ENCODE results near the gene USP47.

Gene USP47

DNA sequence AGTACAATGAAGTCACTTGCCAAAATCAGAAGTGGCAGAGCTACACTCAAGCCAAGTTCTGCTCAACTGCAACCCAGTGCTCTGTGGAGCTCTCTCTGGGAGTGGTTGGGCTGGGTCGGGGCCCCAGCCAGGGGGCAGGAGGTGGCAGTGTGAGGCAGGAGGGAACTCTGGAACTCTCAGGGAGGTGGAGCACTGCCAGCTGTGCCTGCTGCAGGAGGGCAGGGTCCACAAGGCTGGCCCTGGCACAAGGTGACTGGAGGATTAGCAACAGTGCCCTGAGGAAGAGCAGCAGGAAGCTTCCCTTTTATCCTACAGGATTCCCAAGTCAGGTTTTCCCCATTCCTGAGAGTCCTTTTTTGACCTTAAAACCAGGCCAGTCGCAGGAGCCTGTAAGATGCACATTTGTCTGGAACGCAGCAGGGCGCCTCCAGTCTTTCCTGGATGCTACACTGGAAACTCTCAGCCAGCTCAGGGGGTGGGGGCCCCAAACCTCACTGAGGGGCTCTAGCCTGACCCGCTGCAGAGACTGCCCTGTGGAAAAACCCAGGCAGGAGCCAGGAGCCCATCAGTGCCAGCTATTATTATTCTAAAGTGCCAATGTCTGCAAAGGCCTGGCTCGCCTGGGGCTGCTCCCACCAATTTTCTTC, 134.8 kb downstream of the USP47 start:
- DNase-seq (ENCODE audit: insufficient read length, low spot score) (no peak), FAIRE-seq (no peak)

DNA sequence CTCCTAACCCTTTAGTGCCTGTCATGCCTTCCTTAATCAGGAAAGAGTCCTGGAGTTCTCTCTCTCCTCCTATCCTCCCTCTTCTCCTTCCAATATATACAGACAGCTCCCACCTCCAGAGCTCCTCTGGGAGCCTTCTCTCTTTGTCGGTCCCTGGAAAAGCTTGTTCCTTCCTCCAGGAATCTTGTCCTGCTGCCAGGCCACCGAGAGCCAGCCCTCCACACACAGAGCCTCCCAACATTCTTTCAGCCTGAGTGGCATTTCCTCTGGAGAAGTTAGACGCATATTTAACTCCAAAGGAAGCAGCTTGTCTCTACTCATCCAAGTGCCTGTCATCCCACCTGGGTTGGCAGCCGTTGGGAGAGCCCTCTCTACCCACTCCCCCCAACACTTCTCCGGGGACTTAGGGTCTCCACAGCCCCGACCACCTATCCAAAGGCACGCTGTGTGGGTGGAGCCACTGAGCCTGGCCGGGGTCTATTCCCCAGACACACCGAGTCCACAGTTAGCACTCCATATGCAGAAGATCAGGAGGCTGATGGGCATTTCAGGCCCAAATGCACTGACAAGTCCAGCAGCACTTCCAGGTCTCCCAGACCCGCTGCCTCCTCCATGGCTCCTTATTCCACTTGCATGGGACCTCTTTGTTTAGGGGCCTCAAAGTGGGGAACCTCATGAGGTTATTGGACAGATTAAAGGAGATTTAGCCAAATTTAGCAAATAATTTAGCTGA, 135.6 kb downstream of the USP47 start:
- peak; percentile 86 for FAIRE-seq
- peak; percentile 89 for DNase-seq (ENCODE audit: insufficient read length, low spot score)

DNA sequence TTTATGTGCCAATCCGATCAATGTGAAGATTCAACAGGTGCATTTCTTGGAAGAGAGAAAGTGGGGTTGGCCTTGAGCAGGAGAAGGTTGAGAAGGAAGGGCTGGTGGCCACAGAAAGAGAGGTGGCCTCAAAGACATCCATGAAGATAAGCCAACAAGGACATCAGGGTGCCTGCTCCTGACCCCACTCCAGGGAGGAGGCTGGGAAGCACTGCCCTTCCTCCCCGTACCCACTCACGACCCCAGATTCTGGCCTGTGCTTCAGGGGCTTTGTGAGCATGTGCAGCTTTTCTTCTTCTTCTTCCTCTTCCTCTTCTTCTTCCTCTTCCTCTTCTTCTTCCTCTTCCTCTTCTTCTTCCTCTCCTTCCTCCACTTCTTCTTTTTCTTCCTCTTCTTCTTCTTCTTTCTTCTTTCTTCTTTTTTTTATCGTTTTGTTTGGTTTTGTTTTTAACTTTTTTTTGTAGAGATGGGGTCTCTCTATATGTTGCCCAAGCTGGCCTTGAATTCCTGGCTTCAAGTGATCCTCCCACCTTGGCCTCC, 136.4 kb downstream of the USP47 start:
- no peak for DNase-seq (ENCODE audit: insufficient read length, low spot score)
- FAIRE-seq, result no peak

DNA sequence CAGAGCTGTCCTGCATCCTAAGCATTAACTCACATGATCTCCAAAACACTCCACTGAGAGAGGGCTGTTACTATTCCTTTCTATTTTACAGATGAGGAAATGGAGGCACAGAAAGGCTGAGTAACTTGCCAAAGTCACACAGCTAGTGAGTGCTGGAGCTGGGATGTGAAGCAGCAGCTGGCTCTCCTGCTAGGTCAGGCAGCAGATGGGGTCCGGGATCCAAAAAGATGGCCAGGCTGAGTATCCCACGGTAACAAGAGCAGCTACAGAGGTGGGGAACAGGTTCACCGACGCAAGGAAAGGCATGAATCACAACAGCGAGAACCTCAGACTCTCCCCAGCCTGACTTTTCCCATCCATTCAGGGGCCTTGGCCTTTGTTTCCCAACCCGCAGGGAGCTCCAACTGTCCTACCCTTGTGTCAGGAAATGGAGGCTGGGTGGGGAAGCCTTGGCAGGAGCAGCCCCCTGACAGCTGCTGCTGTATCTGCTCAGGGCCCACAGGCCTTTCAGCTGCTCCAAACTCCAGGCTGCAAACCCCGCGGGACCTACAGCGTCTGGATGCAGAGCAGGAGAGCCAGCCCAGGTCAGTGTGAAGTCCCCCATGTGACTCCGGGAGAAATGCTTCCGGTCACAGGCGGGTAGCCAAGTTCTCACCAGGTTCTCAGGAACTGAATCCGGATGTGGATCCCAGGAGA, 137.2 kb downstream of the USP47 start:
- no peak for DNase-seq (ENCODE audit: insufficient read length, low spot score)

DNA sequence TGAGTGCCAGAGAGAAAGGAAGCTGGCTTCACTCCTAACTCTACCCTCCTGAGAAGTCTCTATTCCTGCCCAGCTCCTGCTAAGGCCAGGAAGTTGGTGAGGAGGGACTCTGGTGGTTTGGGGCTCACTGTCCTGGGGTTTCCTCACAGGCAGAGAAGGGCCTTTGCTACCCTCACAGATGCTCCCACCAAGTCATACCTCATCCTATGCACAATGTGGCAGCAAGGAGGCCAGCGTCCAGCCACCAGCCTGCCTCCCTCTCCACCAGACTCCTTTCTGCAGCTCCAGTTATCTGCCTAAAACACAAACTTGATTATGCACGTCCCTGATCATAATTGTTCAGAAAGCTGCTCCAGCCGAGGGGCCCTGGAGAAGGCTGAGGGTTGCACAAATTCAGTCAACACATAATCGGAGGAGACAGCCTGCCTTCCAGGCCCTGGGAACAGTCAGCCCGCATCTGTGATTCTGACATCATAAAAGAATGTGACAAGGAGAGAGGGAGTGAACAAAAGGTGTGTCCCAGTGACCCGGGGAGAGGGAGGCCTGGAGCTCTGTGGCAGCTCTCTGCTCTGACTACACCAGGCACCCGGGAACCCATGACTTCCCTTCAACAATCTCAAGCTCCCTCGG, 137.8 kb downstream of the USP47 start:
- no peak for DNase-seq (ENCODE audit: insufficient read length, low spot score)
- FAIRE-seq, result no peak

More for the DNA sequence above, 137.2 kb downstream of the USP47 start:
- FAIRE-seq, result no peak

DNA sequence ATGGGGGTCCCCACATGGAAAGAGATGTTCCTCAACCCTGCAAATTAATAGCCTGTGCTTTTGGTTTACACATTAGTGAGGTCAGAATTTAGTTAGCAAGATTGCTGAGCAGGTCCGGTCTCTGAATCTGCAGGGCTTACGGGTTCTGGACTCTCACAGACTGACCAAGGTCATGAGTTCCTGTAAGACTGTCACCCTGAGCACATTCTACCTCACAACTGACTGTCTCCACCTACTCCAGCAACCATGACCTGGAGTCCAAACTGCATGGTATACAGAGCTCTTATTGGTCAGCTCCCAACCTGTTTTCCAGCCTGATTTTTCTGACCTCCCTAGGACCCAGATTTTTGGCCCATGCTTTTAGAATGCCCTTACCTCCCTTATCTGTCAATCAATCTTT, 138.4 kb downstream of the USP47 start:
- no peak for FAIRE-seq

DNA sequence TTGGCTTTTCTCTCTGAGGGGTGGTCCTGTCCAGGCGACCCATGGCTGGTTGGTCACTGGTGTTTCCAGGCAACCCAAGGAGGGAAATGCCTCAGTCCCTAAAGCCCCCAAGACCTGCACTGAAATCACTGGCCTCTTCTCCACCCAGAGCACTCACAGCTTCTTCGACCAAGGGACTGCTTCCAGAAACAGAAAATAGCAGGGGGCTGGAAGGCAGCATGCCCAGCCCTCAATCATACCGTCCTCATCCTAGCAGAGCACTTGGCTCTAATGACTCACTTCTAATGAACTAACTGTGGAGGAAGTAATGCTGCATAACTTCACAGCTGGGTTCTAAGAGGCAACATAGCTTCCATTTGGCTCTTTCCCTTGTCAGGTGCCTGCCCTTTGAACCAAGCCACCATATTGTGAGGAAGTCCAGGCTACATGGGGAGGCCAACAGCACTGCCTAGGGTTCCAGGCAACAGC, 139.1 kb downstream of the USP47 start:
- DNase-seq (ENCODE audit: insufficient read length, low spot score), result no peak
- FAIRE-seq, result peak; percentile 20

More for the DNA sequence above, 138.4 kb downstream of the USP47 start:
- DNase-seq (ENCODE audit: insufficient read length, low spot score), result no peak

DNA sequence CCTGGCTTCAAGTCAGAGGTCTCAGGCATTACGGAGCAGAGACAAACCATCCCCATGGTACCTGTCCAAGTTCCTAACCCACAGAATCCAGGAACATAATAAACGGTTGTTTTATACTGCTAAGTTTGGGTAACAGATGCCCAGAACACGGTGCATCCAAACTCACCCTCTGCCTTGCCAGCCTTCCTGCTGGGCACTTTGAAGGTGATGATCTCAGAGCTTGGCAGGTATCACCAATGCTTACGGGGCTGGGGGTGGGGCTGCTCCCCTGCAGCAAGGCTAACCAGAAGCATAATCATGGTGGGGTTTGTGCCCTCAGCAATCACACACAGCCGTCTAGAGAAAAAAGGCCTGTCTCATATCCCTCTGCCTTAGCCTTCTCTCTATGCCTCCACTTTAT, 139.6 kb downstream of the USP47 start:
- no peak for DNase-seq (ENCODE audit: insufficient read length, low spot score)
- no peak for FAIRE-seq

DNA sequence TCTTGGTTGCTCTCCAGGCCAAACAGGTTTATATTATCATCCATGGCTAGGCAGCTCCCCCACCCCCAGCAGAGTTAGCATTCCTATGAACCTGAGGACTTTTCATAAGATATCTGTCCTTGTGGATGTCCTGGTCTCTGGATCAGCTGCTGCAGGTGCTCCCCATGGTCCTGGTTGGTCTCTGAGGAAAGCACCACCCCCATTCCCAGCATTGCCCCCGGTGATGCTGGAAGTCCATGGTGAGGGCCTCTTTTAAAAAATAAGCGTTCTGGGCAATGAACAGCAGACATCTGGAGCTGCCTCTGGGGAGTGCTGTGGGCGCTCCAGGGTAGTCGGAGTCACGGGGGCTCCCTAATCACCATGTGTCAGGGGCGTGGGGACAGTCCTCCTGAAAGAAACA, 140.1 kb downstream of the USP47 start:
- no peak for FAIRE-seq
- no peak for DNase-seq (ENCODE audit: insufficient read length, low spot score)

DNA sequence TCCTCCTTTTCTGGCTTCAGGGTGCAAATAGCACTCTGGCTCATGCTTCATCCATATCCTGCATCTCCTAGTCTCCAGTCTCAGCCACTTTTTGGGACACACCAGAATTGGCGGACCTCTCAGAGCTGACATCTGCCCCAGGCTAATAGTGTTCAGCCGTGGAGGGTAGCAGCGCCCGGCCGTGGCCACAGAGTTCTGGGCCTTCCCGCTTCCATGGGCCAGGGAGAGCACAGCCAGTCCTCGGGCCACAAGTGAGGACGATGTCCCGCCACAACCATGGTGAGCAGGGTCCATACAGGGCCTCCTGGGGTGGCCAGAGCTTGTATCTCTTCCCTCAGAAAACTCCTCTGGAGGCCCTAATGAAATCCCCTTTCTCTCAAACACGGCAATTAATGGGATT, 140.7 kb downstream of the USP47 start:
- DNase-seq (ENCODE audit: insufficient read length, low spot score), result no peak
- FAIRE-seq, result no peak

DNA sequence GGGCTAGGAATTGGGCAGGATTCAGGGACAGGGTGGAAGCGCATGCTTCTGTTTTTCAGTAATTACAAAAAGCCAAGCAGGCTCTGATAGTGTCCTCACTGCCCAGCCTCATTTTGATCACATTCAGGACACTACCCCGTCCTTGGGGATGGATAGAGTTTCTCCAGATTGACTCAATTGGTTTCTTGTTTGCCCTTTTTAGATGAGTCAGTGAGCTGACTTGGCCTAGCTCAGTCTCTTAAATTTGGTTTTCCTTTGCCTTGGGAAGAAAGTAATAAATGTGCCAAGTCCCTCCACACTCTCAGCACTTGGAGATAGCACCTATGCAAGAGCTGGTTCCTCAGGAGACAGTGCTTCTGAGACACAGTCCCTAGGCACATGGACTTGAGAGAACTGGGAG, 141.2 kb downstream of the USP47 start:
- FAIRE-seq (no peak), DNase-seq (ENCODE audit: insufficient read length, low spot score) (no peak)

DNA sequence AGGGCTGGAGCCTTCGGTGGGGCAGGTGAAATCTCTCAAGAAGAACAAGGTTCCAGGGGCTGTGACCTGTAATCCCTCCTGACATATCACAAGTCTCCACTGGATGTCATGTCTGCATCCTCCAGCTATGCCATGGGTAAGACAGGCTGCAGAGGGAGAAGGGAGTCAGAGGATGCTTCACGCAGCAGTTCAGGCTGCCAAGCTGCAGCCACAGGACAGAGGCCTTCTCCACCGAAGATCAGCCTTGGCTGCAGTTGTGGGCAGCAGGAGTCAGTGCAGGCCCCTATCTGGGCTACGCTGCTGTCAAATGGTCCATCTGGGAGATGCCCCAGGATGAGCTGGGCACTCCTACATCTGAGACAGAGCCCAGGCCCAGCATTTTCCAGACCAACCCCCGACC, 141.7 kb downstream of the USP47 start:
- no peak for DNase-seq (ENCODE audit: insufficient read length, low spot score)
- no peak for FAIRE-seq

DNA sequence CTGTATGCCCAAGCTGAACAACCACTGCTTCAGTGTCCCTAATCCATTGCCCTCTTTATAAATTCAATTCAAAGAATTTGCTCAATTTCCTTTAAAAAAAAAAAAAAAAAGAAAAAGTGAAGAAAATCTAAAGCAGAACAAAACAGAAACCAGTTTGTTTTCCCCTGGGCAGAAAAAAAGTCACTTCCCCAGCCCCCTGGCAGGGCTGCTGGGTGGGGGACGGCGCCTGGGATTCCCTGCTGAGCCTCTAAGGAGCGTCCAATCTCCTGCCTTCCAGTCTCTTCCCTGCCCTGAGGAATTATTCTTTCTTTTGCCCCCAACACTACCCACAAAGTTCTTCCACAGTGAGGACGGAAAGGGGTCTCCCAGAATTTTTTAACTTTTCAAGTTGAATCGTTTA, 142.8 kb downstream of the USP47 start:
- no peak for DNase-seq (ENCODE audit: insufficient read length, low spot score)
- FAIRE-seq, result no peak

DNA sequence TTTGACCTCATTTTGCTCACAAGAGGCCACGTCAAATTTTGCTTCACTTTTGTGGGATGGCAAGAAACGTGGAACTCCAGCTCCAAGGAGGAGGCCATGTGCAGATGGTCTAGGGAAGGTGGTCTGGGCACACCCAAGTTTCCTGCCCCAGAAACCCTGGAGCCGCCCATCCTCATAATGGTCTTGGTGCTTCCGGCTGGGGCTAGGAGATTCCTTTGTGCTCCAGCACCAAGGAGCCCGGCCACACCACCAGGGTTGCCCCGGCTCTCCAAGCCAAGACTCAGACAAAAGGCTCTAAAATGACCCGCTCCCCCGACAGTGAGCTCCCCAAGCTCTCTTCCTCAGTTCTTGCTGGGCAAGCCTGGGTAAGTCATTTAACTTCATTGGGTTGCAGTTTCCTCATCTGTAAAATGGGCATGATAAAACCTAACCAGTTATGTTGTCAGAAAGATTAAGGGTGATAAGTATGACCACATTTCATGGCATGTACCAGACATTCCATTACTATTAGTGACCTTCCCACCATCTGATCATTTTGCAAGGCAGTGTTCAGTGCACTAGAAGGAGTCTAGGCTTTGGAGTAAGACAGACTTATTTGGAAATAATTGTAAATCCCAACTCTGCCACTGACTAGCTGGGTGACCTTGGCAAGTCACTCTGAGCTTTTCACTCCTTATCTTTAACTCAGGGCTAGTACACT, 143.4 kb downstream of the USP47 start:
- FAIRE-seq (no peak), DNase-seq (ENCODE audit: insufficient read length, low spot score) (no peak)

DNA sequence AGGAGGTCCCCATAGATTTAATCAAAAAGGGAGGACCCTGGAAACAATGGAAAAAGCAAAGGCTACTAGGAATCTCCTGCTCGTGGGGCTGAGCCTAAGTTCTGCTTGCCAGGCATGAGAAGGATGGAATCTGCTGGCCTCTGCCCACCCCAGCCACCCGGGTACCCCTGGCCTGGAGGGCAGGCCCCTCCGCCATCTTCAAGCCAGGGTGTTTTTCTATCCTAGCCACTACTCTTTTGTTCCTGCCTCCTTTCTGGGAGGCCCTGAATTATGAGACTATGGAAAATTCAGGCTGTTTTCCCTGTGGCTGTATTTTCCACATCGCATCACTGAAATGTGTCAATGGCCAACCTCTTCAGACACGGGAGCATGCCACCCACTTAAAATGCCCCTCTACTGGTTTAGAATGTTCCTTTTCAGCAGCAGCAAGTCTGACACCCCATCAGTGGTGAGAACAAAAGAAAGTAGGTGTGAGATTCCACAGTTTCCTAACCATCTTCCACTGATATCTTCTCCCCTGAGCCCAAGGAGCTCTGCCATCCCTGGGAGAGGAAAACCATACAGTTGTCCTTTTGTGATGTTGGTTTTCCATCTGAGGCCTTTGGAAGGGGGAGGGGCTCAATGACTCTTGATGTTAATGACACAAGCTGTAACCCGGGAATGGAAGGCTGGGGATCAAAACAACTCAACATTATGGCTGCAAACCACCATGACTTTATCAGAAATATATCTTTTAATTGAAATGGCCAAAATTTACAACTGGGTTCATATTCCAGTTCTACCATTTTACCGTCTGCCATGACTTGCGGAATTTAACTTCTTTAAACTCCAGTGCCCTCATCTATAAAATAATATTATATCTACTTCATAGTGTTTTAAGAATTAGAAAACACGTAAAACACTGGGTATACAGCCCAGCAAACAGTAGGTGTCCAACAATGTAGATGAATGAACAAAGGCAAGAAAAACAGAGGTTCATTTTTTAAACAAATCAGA, 144.5 kb downstream of the USP47 start:
- DNase-seq (ENCODE audit: insufficient read length, low spot score), result no peak
- no peak for FAIRE-seq

DNA sequence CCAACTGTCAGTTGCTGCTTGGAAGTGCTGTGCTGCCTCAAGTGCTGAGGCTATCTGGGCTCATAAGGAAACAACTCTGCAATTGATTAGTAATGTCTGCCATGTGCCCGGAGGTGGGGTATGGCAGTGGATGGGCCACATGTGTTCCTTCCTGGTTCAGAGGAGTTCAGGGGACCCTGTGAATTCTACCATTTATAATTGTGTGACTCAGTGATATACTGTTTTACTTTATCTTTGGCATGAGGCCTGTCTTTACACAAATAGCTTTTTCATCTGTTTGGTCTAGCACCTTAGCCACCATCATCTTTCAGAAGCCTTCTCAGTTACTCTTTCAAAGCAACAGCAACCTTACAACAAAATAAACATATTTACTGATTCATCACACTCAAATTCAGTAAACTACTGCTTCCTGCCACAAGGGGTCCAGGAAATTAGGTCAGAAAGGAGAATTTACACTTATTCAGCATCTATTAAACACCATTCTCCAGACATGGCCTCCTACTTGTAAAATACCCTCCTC, 145.8 kb downstream of the USP47 start:
- no peak for FAIRE-seq

DNA sequence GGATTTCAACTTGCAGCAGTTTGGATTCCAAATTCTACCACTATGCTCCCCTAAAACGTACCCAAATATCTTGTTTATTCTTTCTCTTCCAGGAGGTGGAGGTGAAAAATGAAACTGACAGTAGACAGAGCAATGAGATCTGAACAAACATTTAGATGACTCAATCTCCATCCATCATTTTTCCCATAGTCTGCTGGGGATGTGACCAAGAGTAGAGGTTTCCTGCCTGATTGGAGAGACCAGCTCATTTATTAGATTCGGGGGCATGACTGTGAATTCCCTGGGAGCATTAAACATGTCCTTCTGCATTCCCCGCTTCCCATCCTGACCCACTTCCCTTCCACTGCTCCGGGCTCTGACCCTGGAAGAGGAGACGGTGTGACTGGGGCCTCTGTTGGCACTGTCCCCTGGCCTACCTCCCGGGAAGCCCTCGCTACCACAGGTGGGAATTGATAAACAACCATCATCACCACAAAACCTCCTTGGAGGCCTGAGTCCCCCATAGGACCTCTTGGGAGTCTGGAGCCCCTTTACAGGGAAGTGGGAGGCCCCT, 146.4 kb downstream of the USP47 start:
- DNase-seq (ENCODE audit: insufficient read length, low spot score) (no peak), FAIRE-seq (no peak)

More for the DNA sequence above, 145.8 kb downstream of the USP47 start:
- DNase-seq (ENCODE audit: insufficient read length, low spot score), result no peak

DNA sequence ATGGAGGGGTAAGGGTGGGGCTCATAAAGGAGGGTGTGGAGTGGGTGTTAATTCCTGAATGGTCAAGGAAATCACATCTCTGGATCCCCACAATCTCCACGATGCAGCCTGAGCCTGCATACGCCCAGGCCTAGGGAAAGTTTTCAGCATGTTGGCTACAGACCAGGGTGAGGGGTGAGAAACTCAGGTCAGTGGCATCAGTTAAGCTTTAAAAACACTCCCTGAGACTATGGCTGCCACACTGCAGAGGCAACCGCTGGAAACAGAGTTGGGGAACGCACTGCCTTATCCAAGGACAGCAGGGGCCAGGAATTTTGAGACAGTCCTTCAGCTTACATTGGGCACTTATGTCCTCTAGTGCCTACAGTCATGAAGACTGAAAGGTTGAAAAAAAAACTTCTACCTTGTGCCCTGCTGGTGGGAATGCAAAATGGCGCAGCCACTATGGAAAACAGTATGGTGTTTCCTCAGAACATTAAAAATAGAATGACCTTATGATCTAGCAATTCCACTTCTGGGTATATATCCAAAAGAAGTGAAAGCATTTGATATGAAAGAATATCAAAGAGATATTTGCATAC, 147.0 kb downstream of the USP47 start:
- DNase-seq (ENCODE audit: insufficient read length, low spot score) (no peak), FAIRE-seq (no peak)

All from HTR-8/SVneo (cell line).